Measurements from ENCODE around the gene LAP3. TPM values are rescaled to one million over a fixed set of nuclear protein-coding genes. Genes with fewer than 3 reads are reported as not detected.

Gene LAP3
- total RNA-seq, 1 donor, result 53.9 TPM

Other genes with a start within 250 kb of the LAP3 start
- gene QDPR, start 65.1 kb upstream of the LAP3 start, total RNA-seq, result 18.6 TPM
- gene CLRN2, start 62.0 kb upstream of the LAP3 start, total RNA-seq, result not detected
- 17.0 TPM for gene MED28, start 37.4 kb downstream of the LAP3 start, total RNA-seq
- not detected for gene FAM184B, start 204.4 kb downstream of the LAP3 start, total RNA-seq
- 34.5 TPM for gene DCAF16, start 233.6 kb downstream of the LAP3 start, total RNA-seq
- 1.6 TPM for gene NCAPG, start 233.8 kb downstream of the LAP3 start, total RNA-seq

Measured in hematopoietic multipotent progenitor cell (in vitro differentiated cells).